ENCODE results near the gene SMCO3. TPM values are rescaled to one million over a fixed set of nuclear protein-coding genes. Genes with fewer than 3 reads are reported as not detected.
A peak's percentile ranks its signal among the peaks of the same experiment; 100 is the strongest.

SMCO3 gene
- total RNA-seq, 4 donors from 2014 or later = 1.2 to 10.5 (median 6.2) TPM

GRCh38 chr12:14770496-14771461 is 43.2 kb downstream of the SMCO3 start:
- peak; percentile 97 to 100 for DNase-seq (ENCODE audit: low spot score in 2 of 2)
- peaks cover 0 to 3% (median 0%) of the 10 kb centered on the region in 4 donors for H3K9me3 ChIP-seq
- peaks cover 0 to 42% (median 13%) of the 10 kb centered on the region in 4 donors for H3K4me1 ChIP-seq
- peaks cover 0 to 10% (median 0%) of the 10 kb centered on the region in 3 donors for H3K36me3 ChIP-seq
- H3K4me3 ChIP-seq = peak overlapping the region; percentile 78 to 90 (median 81)
- peak in 2 of 5 experiments; percentile 12 to 21 for TF ChIP-seq CTCF (IDR thresholded peaks at IDR 0.05)
- peak; percentile 90 to 92 for TF ChIP-seq POLR2A (IDR thresholded peaks at IDR 0.05)
- peak; percentile 83 to 100 for TF ChIP-seq EP300 (IDR thresholded peaks at IDR 0.05)
- H3K27me3 ChIP-seq = no peaks in the 10 kb centered on the region
- 0 to 1% methylated on average over 35 to 49 of the region's 56 CpGs for WGBS, 2 donors
- peak overlapping the region; percentile 83 to 96 (median 94) for H3K27ac ChIP-seq

- peak; percentile 77 to 96 (median 84) for TF ChIP-seq CTCF (IDR thresholded peaks at IDR 0.05)
- peak in 1 of 2 donors; percentile 49 for TF ChIP-seq POLR2A (IDR thresholded peaks at IDR 0.05)
- TF ChIP-seq EP300 (IDR thresholded peaks at IDR 0.05) = peak in 1 of 2 donors; percentile 56
- WGBS, 2 donors = 0 to 1% methylated on average over 28 to 33 of the region's 38 CpGs
- peak; percentile 60 to 72 for DNase-seq (ENCODE audit: low spot score in 2 of 2)
- Histone ChIP-seq H3K27me3 (no peaks in the 10 kb centered on the region), H3K4me1 (peaks cover 0 to 39% (median 12%) of the 10 kb centered on the region in 4 donors), H3K4me3 (peak overlapping the region; percentile 78 to 90 (median 81)), H3K27ac (peak overlapping the region; percentile 83 to 96 (median 94)), H3K9me3 (peaks cover 0 to 10% (median 0%) of the 10 kb centered on the region in 4 donors), H3K36me3 (peaks cover 0 to 18% (median 0%) of the 10 kb centered on the region in 3 donors)
Observed at GRCh38 chr12:14769969-14770495, 44.0 kb downstream of the SMCO3 start.

- WGBS, 2 donors = 1 to 3% methylated on average over 26 of the region's 26 CpGs
- Histone ChIP-seq H3K9me3 (peaks cover 0 to 10% (median 0%) of the 10 kb centered on the region in 4 donors), H3K4me3 (peak overlapping the region; percentile 78 to 90 (median 81)), H3K27ac (peak overlapping the region; percentile 83 to 96 (median 94)), H3K27me3 (no peaks in the 10 kb centered on the region), H3K36me3 (peaks cover 0 to 19% (median 0%) of the 10 kb centered on the region in 3 donors), H3K4me1 (peaks cover 0 to 39% (median 12%) of the 10 kb centered on the region in 4 donors)
- peak in 1 of 2 donors; percentile 12 for DNase-seq (ENCODE audit: low spot score in 2 of 2)
- no peak for TF ChIP-seq CTCF (IDR thresholded peaks at IDR 0.05)
- no peak for TF ChIP-seq POLR2A (IDR thresholded peaks at IDR 0.05)
- no peak for TF ChIP-seq EP300 (IDR thresholded peaks at IDR 0.05)
Observed at GRCh38 chr12:14769466-14769968, 44.5 kb downstream of the SMCO3 start.

GRCh38 chr12:14768823-14769405 is 45.1 kb downstream of the SMCO3 start:
- WGBS, 2 donors = 31 to 63% methylated on average over 15 to 16 of the region's 16 CpGs
- peaks cover 0 to 39% (median 12%) of the 10 kb centered on the region in 4 donors for H3K4me1 ChIP-seq

GRCh38 chr12:14767617-14768016 is 46.4 kb downstream of the SMCO3 start:
- no peaks in the 10 kb centered on the region for H3K27me3 ChIP-seq
- peaks cover 0 to 21% (median 0%) of the 10 kb centered on the region in 3 donors for H3K36me3 ChIP-seq
- TF ChIP-seq POLR2A (IDR thresholded peaks at IDR 0.05) = no peak
- no peak for TF ChIP-seq EP300 (IDR thresholded peaks at IDR 0.05)
- TF ChIP-seq CTCF (IDR thresholded peaks at IDR 0.05) = no peak
- H3K4me3 ChIP-seq = no peak overlapping the region
- 62 to 74% methylated on average over 1 of the region's 1 CpG for WGBS, 2 donors
- peaks cover 0 to 34% (median 9%) of the 10 kb centered on the region in 4 donors for H3K4me1 ChIP-seq
- H3K9me3 ChIP-seq = peaks cover 0 to 10% (median 0%) of the 10 kb centered on the region in 4 donors
- H3K27ac ChIP-seq = peak overlapping the region in 2 of 4 donors; percentile 0 to 34
- no peak for DNase-seq (ENCODE audit: low spot score in 2 of 2)

More at GRCh38 chr12:14768823-14769405, 45.1 kb downstream of the SMCO3 start:
- H3K27me3 ChIP-seq = no peaks in the 10 kb centered on the region
- peak overlapping the region; percentile 78 to 90 (median 81) for H3K4me3 ChIP-seq
- H3K36me3 ChIP-seq = peaks cover 0 to 19% (median 0%) of the 10 kb centered on the region in 3 donors
- peak in 1 of 2 donors; percentile 7 for DNase-seq (ENCODE audit: low spot score in 2 of 2)
- H3K9me3 ChIP-seq = peaks cover 0 to 10% (median 0%) of the 10 kb centered on the region in 4 donors
- peak overlapping the region; percentile 83 to 96 (median 94) for H3K27ac ChIP-seq
- TF ChIP-seq POLR2A (IDR thresholded peaks at IDR 0.05) = no peak

Measured in tibial nerve (tissue), 4 donors.